ENCODE measurements around the gene OR8G5.
"Not testable (repeated sequence)": the region's sequence is repeated elsewhere in the genome, so short reads cannot be mapped to it uniquely, and the experiment has no call there.

- TF ChIP-seq CTCF (IDR thresholded peaks at IDR 0.05); EZH2 (IDR thresholded peaks at IDR 0.05; ENCODE audit: borderline replicate concordance, insufficient read depth, low read depth, low read length, poor library complexity, severe bottlenecking): not testable (repeated sequence)
These were observed 8.9 kb downstream of the OR8G5 start for GRCh38 chr11:124265041-124265440.

Measured in B cell (primary cell).